Stomach (tissue), 9 donors: ENCODE measurements around the gene KLHL22. TPM values are rescaled to one million over a fixed set of nuclear protein-coding genes. Genes with fewer than 3 reads are reported as not detected.

Experiments
- DNase-seq, 2 donors: peaks; one replicate each; pipeline versions ENCODE4 v3.0.0 to v3.0.0-alpha.2; 2013 to 2019
- H3K27ac ChIP-seq, 5 donors: fragments of 200-600 bp in 4 of 5; sonication (generic) in 4 of 5; one replicate each; pipeline ENCODE4 v1.5.1; 2013 to 2019; ENCODE audit warnings: mild to moderate bottlenecking in 1 of 5, moderate library complexity in 1 of 5
- H3K27me3 ChIP-seq, 3 donors: fragments of 200-600 bp; sonication (generic); one replicate each; pipeline ENCODE4 v1.5.1; 2017 to 2019; ENCODE audit warnings: mixed run types in 1 of 3
- H3K36me3 ChIP-seq, 4 donors: fragments of 200-600 bp; sonication (generic); 1 replicate in 3 of 4; 2 replicates in 1 of 4; pipeline ENCODE4 v1.5.1; 2016 to 2019
- H3K4me1 ChIP-seq, 4 donors: fragments of 200-600 bp; sonication (generic); one replicate each; pipeline ENCODE4 v1.5.1; 2016 to 2019
- H3K4me3 ChIP-seq, 4 donors: fragments of 200-600 bp; sonication (generic) in 3 of 4; one replicate each; pipeline ENCODE4 v1.5.1; 2016 to 2019; ENCODE audit warnings: mild to moderate bottlenecking in 1 of 4
- H3K9me3 ChIP-seq, 4 donors: fragments of 200-600 bp; sonication (generic); one replicate each; pipeline ENCODE4 v1.5.1; 2016 to 2019
- EP300 ChIP-seq: sonication (generic); formaldehyde crosslinking; IDR thresholded peaks from one replicate; pipeline ENCODE4 v1.6.1; 2017; ENCODE audit warnings: antibody characterized with exemption
- POLR2A ChIP-seq, 4 donors: fragments of 450-650 bp; IDR thresholded peaks; one replicate each; pipeline ENCODE4 v1.6.1; 2016; ENCODE audit warnings: antibody characterized with exemption in 4 of 4, control low read depth in 2 of 4, mild to moderate bottlenecking in 1 of 4, moderate library complexity in 1 of 4
- POLR2AphosphoS5 ChIP-seq, 3 donors: sonication (generic); formaldehyde crosslinking; IDR thresholded peaks; one replicate each; pipeline ENCODE4 v1.6.1; 2016; ENCODE audit warnings: antibody characterized with exemption in 3 of 3
- WGBS, 5 donors: extraction: QIAGEN DNeasy Blood & Tissue Kit in 3 of 5; methylation state at CpG; one replicate each; pipeline versions ENCODE4 v1.1.5 to v1.1.7; 2013 to 2018; 5-methylcytosine and 5-hydroxymethylcytosine counted together
- intact Hi-C: fragments of 100-400 bp; cut with DNase I; formaldehyde crosslinking; loops from one replicate; pipeline ENCODE4 v1.15.1; 2023; ENCODE audit warnings: low total_unique reads
- polyA plus RNA-seq, 3 donors: library from polyadenylated mRNA; stranded (reverse); fragments of 200-250 nt; gene quantifications; one replicate each; pipeline ENCODE4 v1.2.3, GENCODE V29; 2013
- total RNA-seq, 5 donors: library from RNA; depleted of rRNA; stranded (reverse); fragments of >200 nt; gene quantifications; one replicate each; pipeline versions ENCODE4 v1.1.0 to v1.2.3, GENCODE V29; 2014 to 2016
- TF ChIP-seq, protein P1 (sequence below), 7 experiments: fragments of 450-650 bp in 4 of 7; fragments of 200-600 bp in 3 of 7; sonication (generic) in 3 of 7; IDR thresholded peaks; one replicate each; pipeline ENCODE4 v1.5.1; 2016 to 2019; ENCODE audit warnings: antibody characterized with exemption in 7 of 7, control low read depth in 2 of 7, mild to moderate bottlenecking in 1 of 7
- donor health status: healthy with polysubstance abuse.
- donor health status: Bipolar disorder and iron deficiency.
- donor health status: healthy.

KLHL22 gene
- total and polyA plus RNA-seq, 8 donors: 7.0 to 26.5 (median 12.7) TPM

DNA sequence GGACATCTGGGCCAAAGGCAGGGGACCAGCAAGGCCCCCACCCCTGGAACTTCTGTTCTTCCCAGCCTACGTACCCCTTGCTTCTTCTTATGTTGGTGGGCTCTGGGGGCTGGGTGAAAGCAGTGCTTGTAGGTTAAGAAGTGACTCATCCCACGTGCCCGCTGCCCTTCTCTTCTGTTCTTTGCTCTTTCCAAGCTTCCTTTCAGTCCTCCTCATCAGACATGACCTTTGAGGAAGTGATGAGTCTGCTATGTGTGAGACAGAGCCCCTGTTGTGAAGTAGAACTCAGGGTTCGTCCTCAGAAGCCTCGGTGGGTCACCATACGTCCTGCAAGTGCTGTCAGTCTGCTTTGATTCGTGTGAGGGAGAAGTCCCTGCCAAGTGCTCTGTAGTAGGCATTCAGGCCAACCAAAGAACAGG, 24.5 kb upstream of the KLHL22 start:
- no peak overlapping the region for H3K4me3 ChIP-seq
- WGBS, 5 donors: 64 to 81% (median 72%) methylated on average over 7 of the region's 7 CpGs
- intact Hi-C loops: no loop called here
- DNase-seq: no peak
- TF ChIP-seq, protein P1, sequence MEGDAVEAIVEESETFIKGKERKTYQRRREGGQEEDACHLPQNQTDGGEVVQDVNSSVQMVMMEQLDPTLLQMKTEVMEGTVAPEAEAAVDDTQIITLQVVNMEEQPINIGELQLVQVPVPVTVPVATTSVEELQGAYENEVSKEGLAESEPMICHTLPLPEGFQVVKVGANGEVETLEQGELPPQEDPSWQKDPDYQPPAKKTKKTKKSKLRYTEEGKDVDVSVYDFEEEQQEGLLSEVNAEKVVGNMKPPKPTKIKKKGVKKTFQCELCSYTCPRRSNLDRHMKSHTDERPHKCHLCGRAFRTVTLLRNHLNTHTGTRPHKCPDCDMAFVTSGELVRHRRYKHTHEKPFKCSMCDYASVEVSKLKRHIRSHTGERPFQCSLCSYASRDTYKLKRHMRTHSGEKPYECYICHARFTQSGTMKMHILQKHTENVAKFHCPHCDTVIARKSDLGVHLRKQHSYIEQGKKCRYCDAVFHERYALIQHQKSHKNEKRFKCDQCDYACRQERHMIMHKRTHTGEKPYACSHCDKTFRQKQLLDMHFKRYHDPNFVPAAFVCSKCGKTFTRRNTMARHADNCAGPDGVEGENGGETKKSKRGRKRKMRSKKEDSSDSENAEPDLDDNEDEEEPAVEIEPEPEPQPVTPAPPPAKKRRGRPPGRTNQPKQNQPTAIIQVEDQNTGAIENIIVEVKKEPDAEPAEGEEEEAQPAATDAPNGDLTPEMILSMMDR (IDR thresholded peaks at IDR 0.05): no peak
- TF ChIP-seq POLR2A (IDR thresholded peaks at IDR 0.05): no peak
- TF ChIP-seq POLR2AphosphoS5 (IDR thresholded peaks at IDR 0.05): no peak
- no peak for TF ChIP-seq EP300
- peaks cover 20 to 51% (median 39%) of the 10 kb centered on the region in 4 donors for H3K36me3 ChIP-seq
- H3K27ac ChIP-seq: peak overlapping the region in 1 of 5 donors; percentile 34
- no peaks in the 10 kb centered on the region for H3K9me3 ChIP-seq
- H3K27me3 ChIP-seq: no peaks in the 10 kb centered on the region
- H3K4me1 ChIP-seq: peaks cover 31 to 86% (median 50%) of the 10 kb centered on the region in 4 donors

DNA sequence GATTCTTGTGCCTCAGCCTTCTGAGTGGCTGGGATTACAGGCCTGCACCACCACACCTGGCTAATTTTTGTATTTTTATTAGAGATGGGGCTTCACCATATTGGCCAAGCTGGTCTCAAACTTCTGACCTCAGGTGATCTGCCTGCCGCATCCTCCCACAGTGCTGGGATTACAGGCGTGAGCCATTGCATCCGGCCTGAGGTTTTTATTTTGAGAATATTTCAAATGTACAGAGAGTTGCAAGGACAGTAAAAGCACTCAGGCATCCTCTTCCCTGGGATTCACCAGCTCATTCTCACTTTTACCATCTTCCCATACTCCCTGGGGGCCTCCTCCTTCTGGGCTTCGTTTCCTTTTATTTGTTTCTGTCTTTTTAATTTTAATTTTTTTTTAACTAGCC, 24.0 kb upstream of the KLHL22 start:
- intact Hi-C loops: no loop called here
- H3K4me1 ChIP-seq: peaks cover 34 to 86% (median 53%) of the 10 kb centered on the region in 4 donors
- no peaks in the 10 kb centered on the region for H3K27me3 ChIP-seq
- no peak for TF ChIP-seq POLR2A (IDR thresholded peaks at IDR 0.05)
- TF ChIP-seq POLR2AphosphoS5 (IDR thresholded peaks at IDR 0.05): no peak
- no peak for TF ChIP-seq EP300
- H3K9me3 ChIP-seq: no peaks in the 10 kb centered on the region
- no peak for DNase-seq
- no peak overlapping the region for H3K4me3 ChIP-seq
- WGBS, 5 donors: 68 to 80% (median 72%) methylated on average over 4 of the region's 4 CpGs
- H3K36me3 ChIP-seq: peaks cover 20 to 56% (median 44%) of the 10 kb centered on the region in 4 donors
- H3K27ac ChIP-seq: peak overlapping the region in 1 of 5 donors; percentile 34

DNA sequence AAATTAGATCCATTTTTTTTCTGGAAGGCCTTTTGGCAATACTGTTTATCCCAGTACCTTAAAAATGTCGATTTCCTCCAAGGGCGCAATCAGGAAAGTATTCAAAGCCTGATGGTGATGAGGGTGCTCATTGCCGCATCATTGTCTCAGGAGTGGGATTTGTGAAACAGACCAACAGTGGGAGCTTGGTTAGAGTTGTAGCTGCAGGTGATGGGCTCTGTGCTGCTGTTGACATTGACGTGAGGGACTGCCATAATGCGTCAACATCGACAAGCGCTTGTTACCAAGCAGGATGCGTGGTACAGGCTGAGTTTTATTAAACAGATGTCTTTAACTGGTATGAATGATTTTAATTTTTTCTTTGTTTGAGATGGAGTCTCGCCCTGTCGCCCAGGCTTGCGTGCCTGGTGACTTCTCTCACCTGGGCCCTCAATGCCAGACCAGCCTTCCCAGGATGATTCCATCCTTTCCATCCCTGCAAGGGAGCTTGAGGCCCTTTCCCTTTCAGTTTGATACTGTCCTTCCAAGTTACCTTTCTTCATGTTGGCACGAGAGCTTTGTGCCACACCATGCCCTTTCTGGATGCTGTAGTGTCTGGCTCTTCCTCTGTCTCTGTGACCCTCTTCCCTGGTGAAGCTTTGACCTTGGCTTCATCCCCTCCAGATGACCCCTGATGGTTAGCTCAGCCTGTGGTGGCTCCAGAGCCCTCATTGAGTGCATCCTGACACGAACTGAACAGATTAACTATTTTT, 22.4 kb upstream of the KLHL22 start:
- H3K36me3 ChIP-seq: peaks cover 20 to 68% (median 54%) of the 10 kb centered on the region in 4 donors
- WGBS, 5 donors: 84 to 87% (median 87%) methylated on average over 13 of the region's 13 CpGs
- intact Hi-C loops: no loop called here

DNA sequence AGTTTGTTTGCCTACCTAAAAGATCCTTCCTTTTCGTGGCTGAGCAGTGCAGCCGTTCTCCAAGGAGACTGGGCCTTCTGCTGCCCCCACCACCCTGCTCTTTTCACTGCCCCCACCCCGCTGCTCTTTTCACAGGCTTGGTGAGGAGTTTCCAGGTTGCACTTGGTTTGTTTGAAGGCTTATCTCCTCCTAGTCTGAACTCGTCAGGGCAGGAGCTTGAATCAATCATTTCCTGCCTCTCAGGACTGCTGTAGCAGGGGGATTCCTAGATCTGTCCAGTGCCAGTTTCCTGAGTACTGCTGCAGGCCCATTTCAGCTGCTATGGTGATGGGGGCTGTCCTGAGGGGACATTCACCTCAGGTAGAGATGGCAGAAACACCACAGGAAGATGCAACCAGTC, 21.8 kb upstream of the KLHL22 start:
- no peak for DNase-seq
- H3K27ac ChIP-seq: no peak overlapping the region
- no peaks in the 10 kb centered on the region for H3K9me3 ChIP-seq
- intact Hi-C loops: no loop called here
- H3K27me3 ChIP-seq: no peaks in the 10 kb centered on the region
- H3K4me3 ChIP-seq: no peak overlapping the region
- TF ChIP-seq, protein P1 (IDR thresholded peaks at IDR 0.05): no peak
- TF ChIP-seq POLR2A (IDR thresholded peaks at IDR 0.05) (no peak), POLR2AphosphoS5 (IDR thresholded peaks at IDR 0.05) (no peak), EP300 (no peak)
- peaks cover 29 to 83% (median 46%) of the 10 kb centered on the region in 4 donors for H3K4me1 ChIP-seq
- peaks cover 20 to 64% (median 53%) of the 10 kb centered on the region in 4 donors for H3K36me3 ChIP-seq
- 27 to 49% (median 31%) methylated on average over 4 of the region's 4 CpGs for WGBS, 5 donors

More for the DNA sequence above, 22.4 kb upstream of the KLHL22 start:
- TF ChIP-seq POLR2AphosphoS5 (IDR thresholded peaks at IDR 0.05): no peak
- TF ChIP-seq, protein P1 (IDR thresholded peaks at IDR 0.05): no peak
- no peak for TF ChIP-seq POLR2A (IDR thresholded peaks at IDR 0.05)
- no peak for TF ChIP-seq EP300
- DNase-seq: no peak
- H3K9me3 ChIP-seq: no peaks in the 10 kb centered on the region
- H3K4me3 ChIP-seq: no peak overlapping the region
- no peaks in the 10 kb centered on the region for H3K27me3 ChIP-seq
- no peak overlapping the region for H3K27ac ChIP-seq
- H3K4me1 ChIP-seq: peaks cover 29 to 85% (median 51%) of the 10 kb centered on the region in 4 donors

DNA sequence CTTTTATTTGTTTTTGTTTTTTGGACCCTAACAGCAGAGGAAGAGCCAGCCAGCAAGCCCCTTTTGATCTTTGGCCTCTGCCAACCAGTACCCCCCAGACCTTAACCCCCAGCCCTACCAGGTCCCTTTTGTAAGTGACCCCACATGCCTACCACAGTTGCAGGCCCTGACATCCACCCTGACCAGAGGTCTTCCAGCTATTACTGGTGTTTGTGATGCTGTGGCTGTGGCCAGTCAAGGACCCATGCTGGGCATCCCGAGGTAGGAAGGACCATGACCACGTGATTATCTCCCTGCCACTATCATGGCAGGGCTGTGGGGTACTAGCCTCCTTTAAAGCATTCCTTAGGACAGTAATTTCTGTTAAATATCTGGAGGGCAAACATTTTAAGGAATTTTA, 20.8 kb upstream of the KLHL22 start:
- H3K4me1 ChIP-seq: peaks cover 36 to 82% (median 48%) of the 10 kb centered on the region in 4 donors
- DNase-seq: no peak
- WGBS, 5 donors: 79 to 93% (median 92%) methylated on average over 2 of the region's 2 CpGs
- H3K4me3 ChIP-seq: no peak overlapping the region
- no peaks in the 10 kb centered on the region for H3K9me3 ChIP-seq
- H3K27me3 ChIP-seq: no peaks in the 10 kb centered on the region
- TF ChIP-seq POLR2A (IDR thresholded peaks at IDR 0.05) (no peak), EP300 (no peak), POLR2AphosphoS5 (IDR thresholded peaks at IDR 0.05) (no peak)
- TF ChIP-seq, protein P1 (IDR thresholded peaks at IDR 0.05): no peak
- H3K36me3 ChIP-seq: peaks cover 20 to 57% (median 49%) of the 10 kb centered on the region in 4 donors
- no peak overlapping the region for H3K27ac ChIP-seq
- intact Hi-C loops: no loop called here
